Lung microvascular endothelial cell (primary cell): ENCODE results near the gene SUGT1. TPM values are rescaled to one million over a fixed set of nuclear protein-coding genes. Genes with fewer than 3 reads are reported as not detected.
"Not testable (repeated sequence)": the region's sequence is repeated elsewhere in the genome, so short reads cannot be mapped to it uniquely, and the experiment has no call there.

Experiments
- DNase-seq, 2 donors: peaks; one replicate each; pipeline versions ENCODE4 v3.0.0 to v3.0.0-alpha.2; 2010; ENCODE audit warnings: low read depth in 2 of 2
- total RNA-seq: library from RNA; depleted of rRNA; stranded (reverse); fragments of >200 nt; gene quantifications from 2 replicates; pipeline ENCODE4 v1.2.1, GENCODE V29; 2014

SUGT1 gene
- 25.1 and 27.8 TPM in 2 replicates for total RNA-seq

- DNase-seq, result peak; percentile 98 to 99
These were observed at the start of gene SUGT1 for GRCh38 chr13:52652196-52652979. Gene SUGT1 (plus strand): TSS chr13:52652836. CDS start chr13:52652921, 85 bp downstream.

DNA sequence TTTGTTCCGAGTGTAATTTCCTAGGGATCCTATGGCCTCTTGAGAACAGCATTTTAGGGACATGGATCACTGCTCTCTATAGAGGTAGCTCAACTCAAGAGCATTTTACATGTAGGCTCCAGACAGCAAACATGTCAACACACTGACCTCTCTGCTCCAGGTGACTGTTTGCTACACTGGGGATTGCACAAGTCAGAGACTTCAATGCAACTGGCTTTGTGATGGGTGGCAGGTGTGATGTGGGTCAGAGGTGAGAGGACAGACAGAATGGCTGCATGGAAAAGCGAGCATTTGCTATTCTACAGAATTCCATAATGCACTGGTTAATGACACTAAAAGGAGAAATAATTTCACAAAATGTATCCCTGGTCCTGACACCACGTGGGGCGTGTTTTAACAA is 49.3 kb upstream of the SUGT1 start:
- not testable (repeated sequence) for DNase-seq

DNA sequence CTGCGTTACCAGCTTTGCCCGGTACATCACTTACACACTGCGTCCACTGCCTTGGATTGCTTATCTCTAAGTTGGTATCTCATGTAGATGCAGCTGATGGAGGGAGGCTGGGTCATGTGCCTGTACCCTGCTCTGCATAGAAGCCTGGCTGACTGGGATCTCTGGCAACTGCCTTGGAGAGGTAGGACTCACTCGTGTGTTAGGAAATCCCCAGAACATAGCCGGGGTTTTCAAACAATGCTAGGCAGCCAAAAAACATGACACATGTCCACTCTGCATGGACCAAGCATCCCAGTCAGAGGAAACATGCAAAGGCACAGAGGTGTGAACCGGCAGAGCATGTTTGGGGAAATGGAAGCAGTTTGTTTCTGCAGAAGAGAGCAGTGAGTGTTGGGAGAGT is 46.5 kb upstream of the SUGT1 start:
- peak in 1 of 2 donors; percentile 26 for DNase-seq

GRCh38 chr13:52606795-52607194 is 45.8 kb upstream of the SUGT1 start:
- not testable (repeated sequence) for DNase-seq

GRCh38 chr13:52608184-52608583 is 44.5 kb upstream of the SUGT1 start:
- DNase-seq, result not testable (repeated sequence)

DNA sequence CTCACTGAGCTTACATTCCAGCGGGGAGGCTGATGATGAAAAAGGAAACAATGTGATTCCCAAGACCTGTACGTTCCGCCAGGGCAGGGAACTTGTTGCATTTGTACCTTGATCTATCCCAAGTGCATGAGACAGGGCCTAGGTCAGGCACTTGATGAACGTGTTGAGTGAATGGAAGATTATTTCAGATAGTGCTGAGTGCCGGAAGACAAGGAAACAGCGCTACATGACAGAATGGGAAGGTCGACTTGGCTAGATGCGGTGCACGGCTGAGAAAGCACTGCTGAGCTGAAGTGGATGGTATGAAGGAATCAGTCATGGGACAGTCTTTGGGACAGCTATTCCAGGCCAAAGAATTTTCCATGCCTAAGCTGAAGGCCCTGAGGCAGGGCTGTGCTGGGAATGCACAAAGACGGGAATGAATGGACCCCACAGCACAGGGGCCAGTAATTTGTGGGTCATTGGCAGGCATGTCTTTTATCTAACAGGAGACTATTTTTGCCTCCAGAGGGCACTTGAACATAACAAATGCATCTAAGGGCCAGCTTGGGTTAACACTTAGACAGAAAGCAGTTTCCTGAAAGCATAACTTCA is 43.5 kb upstream of the SUGT1 start:
- peak; percentile 59 to 77 for DNase-seq

DNA sequence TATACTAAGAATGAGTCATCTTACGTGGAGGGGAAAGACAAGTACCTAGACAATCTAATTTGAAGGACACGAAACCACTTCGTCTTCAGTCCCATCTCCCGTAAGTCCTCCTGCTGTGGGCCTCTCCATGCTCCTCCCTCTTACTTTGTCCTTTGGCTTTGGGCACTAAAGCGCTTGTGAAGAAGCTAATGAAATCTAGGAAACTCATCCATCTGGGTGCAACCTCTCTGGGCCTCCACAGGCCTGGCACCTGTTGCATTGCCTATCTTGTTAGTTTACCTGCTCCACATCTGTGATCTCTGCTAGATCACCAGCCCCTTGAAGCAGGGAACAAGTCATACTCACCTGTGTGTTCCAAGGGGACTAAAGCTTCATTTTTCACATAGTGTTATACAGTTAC is 42.5 kb upstream of the SUGT1 start:
- not testable (repeated sequence) for DNase-seq

GRCh38 chr13:52615134-52615801 is 37.4 kb upstream of the SUGT1 start:
- no peak for DNase-seq

- no peak for DNase-seq
These were observed 36.8 kb upstream of the SUGT1 start for GRCh38 chr13:52615812-52616211.

DNA sequence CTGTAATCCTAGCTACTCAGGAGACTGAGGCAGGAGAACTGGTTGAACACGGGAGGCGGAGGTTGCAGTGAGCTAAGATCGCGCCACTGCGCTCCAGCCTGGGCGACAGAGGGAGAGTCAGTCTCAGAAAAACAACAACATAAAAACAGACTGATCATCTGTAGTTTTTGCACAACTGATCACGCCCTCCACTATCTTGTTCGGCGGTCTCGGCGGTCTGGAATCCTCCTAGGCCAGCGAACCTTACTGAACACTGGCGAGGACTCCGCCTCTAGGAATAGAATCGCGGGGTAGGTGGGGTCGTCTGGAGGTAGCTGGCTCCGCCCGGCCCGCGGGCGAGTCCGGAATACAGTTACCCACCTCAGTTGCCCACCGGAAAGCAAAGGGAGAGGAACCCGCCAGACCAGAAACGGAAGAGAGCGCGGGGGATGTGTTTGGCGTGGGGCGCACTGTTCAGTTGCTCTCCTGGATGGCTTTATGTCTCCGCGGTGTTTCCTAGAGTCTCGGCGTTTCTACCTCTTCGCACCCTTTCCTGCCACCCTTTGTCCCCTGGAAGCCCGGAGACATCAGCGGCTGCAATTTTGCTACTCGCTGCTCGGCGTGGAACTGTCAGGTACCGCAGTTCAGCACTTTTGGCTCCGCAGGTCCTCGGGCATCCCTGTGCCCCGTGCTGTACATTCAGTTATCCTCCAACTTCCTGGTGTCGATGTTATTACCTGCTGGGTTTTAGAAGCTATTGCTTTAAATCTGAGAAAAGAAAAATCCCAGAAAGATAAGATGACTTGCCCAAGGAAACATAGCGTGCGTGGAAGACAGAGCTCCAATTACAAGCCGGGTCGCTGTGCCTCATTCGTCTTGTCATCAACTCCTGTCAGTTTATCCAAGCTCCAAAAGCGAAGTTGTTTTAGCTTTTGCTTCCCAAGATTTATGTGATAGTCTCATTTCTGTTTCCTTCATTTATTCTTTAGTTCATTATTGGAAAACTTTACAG is 35.3 kb upstream of the SUGT1 start:
- DNase-seq, result peak; percentile 67 to 81

- peak; percentile 35 to 65 for DNase-seq
These were observed 21.4 kb upstream of the SUGT1 start for GRCh38 chr13:52631083-52631690.

DNA sequence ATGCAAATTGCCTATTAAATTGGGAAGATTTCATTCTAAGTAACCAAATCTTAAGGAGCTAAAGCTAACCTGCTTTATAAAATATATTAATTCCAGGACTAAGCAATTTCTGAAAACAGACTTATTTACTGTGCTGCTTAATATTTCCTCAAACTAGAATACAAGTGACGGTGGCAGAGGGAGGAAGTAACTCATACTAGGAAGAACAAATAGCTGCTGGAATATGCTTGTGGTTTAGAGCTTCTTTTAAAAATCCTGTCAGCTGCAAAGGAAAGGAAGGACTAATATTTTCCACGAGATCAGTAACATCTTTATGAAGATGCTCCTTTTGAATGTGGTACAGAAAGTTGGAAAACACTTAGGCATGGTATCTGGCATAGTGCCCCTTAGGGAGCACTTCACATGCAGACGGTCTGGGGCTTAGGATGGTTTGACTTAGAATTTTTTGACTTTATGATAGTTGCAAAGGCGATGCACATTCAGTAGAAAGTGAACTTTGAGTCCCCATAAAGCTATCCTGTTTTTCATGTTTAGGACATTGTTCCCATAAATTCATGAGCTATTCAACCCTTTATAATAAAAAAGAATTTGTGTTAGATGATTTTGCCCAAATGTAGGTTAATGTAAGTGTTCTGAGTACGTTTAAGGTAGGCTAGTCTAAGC is 13.8 kb upstream of the SUGT1 start:
- DNase-seq, result no peak

GRCh38 chr13:52642131-52642530 is 10.5 kb upstream of the SUGT1 start, which contains the start of gene HNRNPA1L2:
Gene HNRNPA1L2 (plus strand): TSS chr13:52642431. CDS start chr13:52642493, 62 bp downstream.
- DNase-seq, result no peak

GRCh38 chr13:52644108-52644507 is 8.5 kb upstream of the SUGT1 start:
- DNase-seq, result no peak

DNA sequence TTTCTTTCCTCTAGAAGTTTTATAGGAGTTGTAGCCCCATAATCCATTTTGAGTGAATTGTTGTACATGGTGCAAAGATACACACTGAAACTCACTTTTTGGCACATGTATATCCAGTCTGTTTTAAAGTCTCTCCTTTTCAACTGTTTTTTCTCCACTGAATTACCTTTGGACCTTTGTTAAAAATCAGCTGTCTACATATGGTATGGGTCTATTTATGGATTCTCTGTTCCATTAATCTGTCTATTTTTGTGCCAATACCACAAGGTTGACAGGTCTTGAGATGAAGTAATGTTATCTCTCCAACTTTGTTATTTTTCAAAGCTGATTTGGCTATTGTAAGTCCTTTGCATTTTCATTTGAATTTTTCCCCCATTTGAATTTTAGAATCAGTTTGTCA is 5.7 kb upstream of the SUGT1 start:
- no peak for DNase-seq

DNA sequence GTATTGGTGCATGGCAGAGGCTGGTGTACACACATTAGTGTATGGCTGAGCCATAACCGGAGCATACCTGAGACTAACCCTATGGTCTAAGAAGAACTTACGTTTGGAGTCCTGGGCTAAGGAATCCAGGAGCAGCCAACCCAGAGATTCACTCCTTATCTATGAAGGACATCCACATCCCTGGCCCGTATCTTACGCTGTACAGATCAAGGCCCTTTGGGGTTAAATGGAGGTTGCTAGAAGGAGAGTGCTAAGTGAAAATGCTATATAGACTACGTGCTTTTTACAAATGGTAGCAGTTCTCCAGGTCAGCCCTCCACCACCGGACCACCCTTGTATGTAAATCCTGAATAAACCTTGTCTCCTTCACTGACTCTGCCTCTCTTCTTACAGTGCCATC is 1.9 kb upstream of the SUGT1 start:
- peak in 1 of 2 donors; percentile 3 for DNase-seq

DNA sequence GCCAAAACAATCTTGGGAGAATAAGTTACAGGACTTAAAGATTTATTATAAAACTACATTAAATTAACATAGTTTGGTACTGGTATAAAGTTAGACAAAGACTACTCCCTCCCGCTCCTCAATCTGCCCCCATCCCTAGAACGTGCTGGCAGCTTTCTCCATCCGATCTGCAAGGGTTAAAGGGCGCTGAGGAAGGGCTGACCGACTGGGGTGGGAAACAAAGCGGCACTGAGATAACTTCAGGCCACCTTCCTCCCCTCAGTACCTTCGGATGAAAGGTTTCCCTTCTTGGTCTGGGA is 790 bp upstream of the SUGT1 start:
- DNase-seq, result no peak

DNA sequence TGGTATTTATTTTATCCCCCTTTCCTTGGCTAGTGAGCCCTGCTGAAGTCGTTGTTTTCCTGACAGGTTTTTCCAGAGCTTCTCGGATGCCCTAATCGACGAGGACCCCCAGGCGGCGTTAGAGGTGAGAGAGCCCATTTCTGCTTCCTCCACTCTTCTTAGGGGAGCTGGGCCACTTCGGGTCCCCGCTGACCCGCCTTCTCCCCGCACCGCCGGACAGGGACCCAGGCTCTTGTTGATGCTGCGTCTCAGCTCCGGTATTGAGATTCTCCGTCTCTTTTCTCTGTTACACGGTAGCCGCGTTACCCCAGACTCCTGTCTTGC is 306 bp downstream of the SUGT1 start:
- no peak for DNase-seq

GRCh38 chr13:52659340-52659739 is 6.7 kb downstream of the SUGT1 start:
- no peak for DNase-seq

- no peak for DNase-seq
These were observed 11.6 kb downstream of the SUGT1 start for GRCh38 chr13:52664272-52664671.

DNA sequence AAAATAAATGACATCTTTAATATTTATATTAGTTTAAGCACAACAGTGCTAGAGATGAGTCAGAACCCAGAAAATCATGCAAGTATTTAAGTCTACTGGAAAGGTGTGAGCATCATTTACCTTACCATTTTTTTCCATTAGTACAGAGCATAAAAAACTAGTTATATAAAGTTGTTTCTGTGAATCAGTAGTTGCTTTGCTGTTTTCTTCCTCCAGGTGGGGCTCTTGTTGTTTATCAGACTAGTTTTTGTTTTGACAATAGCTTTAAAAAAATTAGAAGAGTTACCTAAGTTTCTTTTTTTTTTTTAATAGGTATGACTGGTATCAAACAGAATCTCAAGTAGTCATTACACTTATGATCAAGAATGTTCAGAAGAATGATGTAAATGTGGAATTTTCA is 12.7 kb downstream of the SUGT1 start:
- DNase-seq, result peak; percentile 39 to 59
